Measurements from ENCODE around the gene IQCN.

IQCN gene

GRCh38 chr19:18226956-18227780, 47.1 kb downstream of the IQCN start:
- Histone ChIP-seq H3K9me3 (ENCODE audit: severe bottlenecking) (no peaks in the 10 kb centered on the region), H3K4me1 (ENCODE audit: insufficient read depth, poor library complexity, severe bottlenecking) (no peaks in the 10 kb centered on the region), H3K27me3 (ENCODE audit: insufficient read depth, poor library complexity, severe bottlenecking) (peaks cover 14% of the 10 kb centered on the region), H3K36me3 (ENCODE audit: low read depth) (no peaks in the 10 kb centered on the region), H3K27ac (ENCODE audit: poor library complexity, severe bottlenecking) (no peak overlapping the region), H3K4me3 (ENCODE audit: severe bottlenecking) (no peak overlapping the region)
- ATAC-seq (ENCODE audit: low read depth) (no peak), DNase-seq (ENCODE audit: low spot score) (no peak)
- TF ChIP-seq CTCF (IDR thresholded peaks at IDR 0.05; ENCODE audit: poor library complexity, severe bottlenecking), result no peak

GRCh38 chr19:18225702-18226468, 48.4 kb downstream of the IQCN start, which contains the start of gene PDE4C:
Gene PDE4C (minus strand): TSS chr19:18226438. CDS start chr19:18226415, 23 bp downstream.
- TF ChIP-seq CTCF (IDR thresholded peaks at IDR 0.05; ENCODE audit: poor library complexity, severe bottlenecking), result no peak
- ATAC-seq (ENCODE audit: low read depth), result no peak
- H3K4me1 ChIP-seq (ENCODE audit: insufficient read depth, poor library complexity, severe bottlenecking), result no peaks in the 10 kb centered on the region
- H3K27me3 ChIP-seq (ENCODE audit: insufficient read depth, poor library complexity, severe bottlenecking), result peaks cover 14% of the 10 kb centered on the region
- no peaks in the 10 kb centered on the region for H3K36me3 ChIP-seq (ENCODE audit: low read depth)
- no peak for DNase-seq (ENCODE audit: low spot score)
- H3K4me3 ChIP-seq (ENCODE audit: severe bottlenecking), result no peak within 1 kb of the TSS
- H3K9me3 ChIP-seq (ENCODE audit: severe bottlenecking), result no peaks in the 10 kb centered on the region
- H3K27ac ChIP-seq (ENCODE audit: poor library complexity, severe bottlenecking), result no peak within 1 kb of the TSS

GRCh38 chr19:18225355-18225701, 48.9 kb downstream of the IQCN start:
- Histone ChIP-seq H3K4me3 (ENCODE audit: severe bottlenecking) (no peak overlapping the region), H3K9me3 (ENCODE audit: severe bottlenecking) (no peaks in the 10 kb centered on the region), H3K27me3 (ENCODE audit: insufficient read depth, poor library complexity, severe bottlenecking) (peaks cover 14% of the 10 kb centered on the region), H3K27ac (ENCODE audit: poor library complexity, severe bottlenecking) (no peak overlapping the region), H3K36me3 (ENCODE audit: low read depth) (no peaks in the 10 kb centered on the region), H3K4me1 (ENCODE audit: insufficient read depth, poor library complexity, severe bottlenecking) (no peaks in the 10 kb centered on the region)
- ATAC-seq (ENCODE audit: low read depth), result no peak
- TF ChIP-seq CTCF (IDR thresholded peaks at IDR 0.05; ENCODE audit: poor library complexity, severe bottlenecking), result no peak
- no peak for DNase-seq (ENCODE audit: low spot score)

GRCh38 chr19:18224525-18225354, 49.5 kb downstream of the IQCN start:
- H3K9me3 ChIP-seq (ENCODE audit: severe bottlenecking), result no peaks in the 10 kb centered on the region
- no peaks in the 10 kb centered on the region for H3K36me3 ChIP-seq (ENCODE audit: low read depth)
- no peak overlapping the region for H3K27ac ChIP-seq (ENCODE audit: poor library complexity, severe bottlenecking)
- DNase-seq (ENCODE audit: low spot score), result peak; percentile 99
- peak; percentile 98 for ATAC-seq (ENCODE audit: low read depth)
- no peaks in the 10 kb centered on the region for H3K4me1 ChIP-seq (ENCODE audit: insufficient read depth, poor library complexity, severe bottlenecking)
- H3K4me3 ChIP-seq (ENCODE audit: severe bottlenecking), result peak overlapping the region; percentile 30
- H3K27me3 ChIP-seq (ENCODE audit: insufficient read depth, poor library complexity, severe bottlenecking), result peaks cover 14% of the 10 kb centered on the region
- TF ChIP-seq CTCF (IDR thresholded peaks at IDR 0.05; ENCODE audit: poor library complexity, severe bottlenecking), result no peak

Data from RWPE2 (cell line).